Endothelial cell of umbilical vein (primary cell): Measurements from ENCODE around the gene CEP192. TPM values are rescaled to one million over a fixed set of nuclear protein-coding genes. Genes with fewer than 3 reads are reported as not detected.

Experiments
- BruUV-seq: library from RNA; stranded (reverse); fragments of 400-500 nt; replicated peaks from 2 replicates; lab custom pipeline; 2021; lab: Mats Ljungman, UMichigan
- CTCF ChIA-PET: fragments of 300-600, 350-600 bp; sonication (Branson Sonifier 250); formaldehyde crosslinking; loops from one replicate; lab custom pipeline; 2021; ENCODE audit warnings: antibody characterized with exemption, inconsistent platforms; lab: Charles Lee
- POLR2A ChIA-PET: fragments of 300-600, 350-600 bp; sonication (Branson Sonifier 250); formaldehyde crosslinking; loops from one replicate; lab custom pipeline; 2021; ENCODE audit warnings: antibody characterized with exemption, inconsistent platforms; lab: Charles Lee
- DNase-seq: peaks from one replicate; pipeline ENCODE4 v3.0.0-alpha.2; 2011; ENCODE audit warnings: low read depth, low spot score
- FAIRE-seq: peaks from 2 replicates; lab custom pipeline; 2011; peaks lifted over from hg19 to GRCh38; lab: Jason Lieb, UNC
- H2AFZ ChIP-seq: 2 replicates; pipeline ENCODE4 v1.6.0; 2012; ENCODE audit warnings: low read depth, low read length, control low read depth, inconsistent platforms
- H3K27ac ChIP-seq: 2 replicates; pipeline ENCODE4 v1.5.1; 2011; ENCODE audit warnings: low read depth, mild to moderate bottlenecking, control low read depth, low read length, moderate library complexity; ENCODE audit not compliant: insufficient read depth
- H3K27me3 ChIP-seq, 2 experiments: 2 replicates each; pipeline versions ENCODE4 v1.6.0 to v1.6.1; 2011; ENCODE audit warnings: low read length in 2 of 2, mixed read lengths in 1 of 2; ENCODE audit not compliant: control insufficient read depth in 2 of 2, insufficient read depth in 2 of 2
- H3K36me3 ChIP-seq, 2 experiments: 2 replicates in 1 of 2; 3 replicates in 1 of 2; pipeline ENCODE4 v1.5.1; 2011; ENCODE audit warnings: low read length in 2 of 2, mild to moderate bottlenecking in 1 of 2, moderate library complexity in 1 of 2; ENCODE audit not compliant: control insufficient read depth in 2 of 2, insufficient read depth in 2 of 2; ENCODE audit errors: extremely low read depth in 1 of 2
- H3K4me1 ChIP-seq: 3 replicates; pipeline ENCODE4 v1.5.1; 2011; ENCODE audit warnings: mild to moderate bottlenecking, low read length; ENCODE audit not compliant: control insufficient read depth, insufficient read depth; ENCODE audit errors: extremely low read depth
- H3K4me2 ChIP-seq: 2 replicates; pipeline ENCODE4 v1.6.1; 2011; ENCODE audit warnings: low read length, control low read depth, mixed read lengths; ENCODE audit not compliant: insufficient read depth
- H3K4me3 ChIP-seq, 3 experiments: fragments of 200-600 bp in 1 of 3; sonication (generic), shearing (Covaris generic) in 1 of 3; replicated peaks in 1 of 3; 2 replicates each; pipeline ENCODE4 v1.5.1; 2011 to 2016; ENCODE audit warnings: control low read depth in 3 of 3, low read length in 3 of 3, mild to moderate bottlenecking in 2 of 3, inconsistent platforms in 1 of 3, low read depth in 1 of 3, moderate library complexity in 1 of 3; ENCODE audit not compliant: insufficient read depth in 1 of 3
- H3K79me2 ChIP-seq: 2 replicates; pipeline ENCODE4 v1.6.0; 2012; ENCODE audit warnings: low read length, inconsistent platforms; ENCODE audit not compliant: control insufficient read depth, insufficient read depth
- H3K9ac ChIP-seq: replicated peaks from 2 replicates; pipeline ENCODE3; 2011; ENCODE audit warnings: low read length, control low read depth; ENCODE audit not compliant: insufficient read depth; ENCODE audit errors: extremely low read depth
- H3K9me1 ChIP-seq: replicated peaks from 3 replicates; pipeline ENCODE4 v1.6.0; 2011; ENCODE audit warnings: mild to moderate bottlenecking, low read length; ENCODE audit not compliant: control insufficient read depth, insufficient read depth; ENCODE audit errors: extremely low read depth
- H3K9me3 ChIP-seq: replicated peaks from 2 replicates; pipeline ENCODE4 v1.5.1; 2012; ENCODE audit warnings: low read length, inconsistent platforms; ENCODE audit not compliant: control insufficient read depth, insufficient read depth
- H4K20me1 ChIP-seq: replicated peaks from 2 replicates; pipeline ENCODE3; 2011; ENCODE audit warnings: mild to moderate bottlenecking, low read length; ENCODE audit not compliant: control insufficient read depth, insufficient read depth; ENCODE audit errors: extremely low read depth
- EZH2 ChIP-seq: IDR thresholded peaks from 2 replicates; pipeline ENCODE4 v1.6.1; 2012; ENCODE audit warnings: borderline replicate concordance, low read depth, mild to moderate bottlenecking, moderate library complexity, low read length, inconsistent platforms; ENCODE audit not compliant: severe bottlenecking
- GATA2 ChIP-seq: IDR thresholded peaks from 2 replicates; pipeline ENCODE4 v1.7.0; 2011; ENCODE audit warnings: low read depth, mild to moderate bottlenecking, moderate library complexity, mixed read lengths, low read length; ENCODE audit not compliant: insufficient read length, insufficient read depth
- POLR2AphosphoS5 ChIP-seq: IDR thresholded peaks from 2 replicates; pipeline ENCODE4 v1.6.1; 2012; ENCODE audit warnings: low read depth, mild to moderate bottlenecking, control low read depth, low read length, moderate library complexity; ENCODE audit not compliant: insufficient read depth
- dilution Hi-C: fragments of 300-500 bp; cut with MboI; formaldehyde crosslinking; loops from one replicate; pipeline ENCODE4 v1.15.0; 2019; ENCODE audit warnings: low sequenced_read_pairs; ENCODE audit not compliant: extremely low pct_ligation_motif_present
- intact Hi-C: fragments of 100-400 bp; cut with micrococcal nuclease; formaldehyde crosslinking; loops from one replicate; pipeline ENCODE4 v1.10.0; 2022
- polyA plus RNA-seq, 4 experiments: library from polyadenylated mRNA; depleted of rRNA in 3 of 4; stranded (reverse) in 3 of 4; unstranded in 1 of 4; fragments of >200 nt; gene quantifications; 2 replicates each; pipeline versions ENCODE4 v1.2.1 to v1.2.3, GENCODE V29; 2011 to 2012; ENCODE audit warnings: missing spikeins in 1 of 4
- total RNA-seq: library from RNA; stranded (reverse); gene quantifications from 2 replicates; pipeline ENCODE4 v1.2.3, GENCODE V29; 2021
- TF ChIP-seq, protein P1 (sequence below): IDR thresholded peaks from 2 replicates; pipeline ENCODE4 v1.6.1; 2011; ENCODE audit not compliant: insufficient read depth, insufficient read length
- TF ChIP-seq, protein P2 (sequence below), 2 donors: IDR thresholded peaks; 1 replicate in 1 of 2; 2 replicates in 1 of 2; pipeline ENCODE4 v1.5.1; 2011; ENCODE audit warnings: low read length in 2 of 2, mild to moderate bottlenecking in 2 of 2, moderate library complexity in 2 of 2, control low read depth in 1 of 2, inconsistent platforms in 1 of 2, low read depth in 1 of 2; ENCODE audit not compliant: insufficient read depth in 1 of 2; ENCODE audit errors: extremely low read depth in 1 of 2

CEP192 gene
- total and polyA plus RNA-seq, 2 donors (not counting 3 experiments of a cell fraction or from before 2014, with no cell fraction given) = 14.5 to 22.9 TPM

DNA sequence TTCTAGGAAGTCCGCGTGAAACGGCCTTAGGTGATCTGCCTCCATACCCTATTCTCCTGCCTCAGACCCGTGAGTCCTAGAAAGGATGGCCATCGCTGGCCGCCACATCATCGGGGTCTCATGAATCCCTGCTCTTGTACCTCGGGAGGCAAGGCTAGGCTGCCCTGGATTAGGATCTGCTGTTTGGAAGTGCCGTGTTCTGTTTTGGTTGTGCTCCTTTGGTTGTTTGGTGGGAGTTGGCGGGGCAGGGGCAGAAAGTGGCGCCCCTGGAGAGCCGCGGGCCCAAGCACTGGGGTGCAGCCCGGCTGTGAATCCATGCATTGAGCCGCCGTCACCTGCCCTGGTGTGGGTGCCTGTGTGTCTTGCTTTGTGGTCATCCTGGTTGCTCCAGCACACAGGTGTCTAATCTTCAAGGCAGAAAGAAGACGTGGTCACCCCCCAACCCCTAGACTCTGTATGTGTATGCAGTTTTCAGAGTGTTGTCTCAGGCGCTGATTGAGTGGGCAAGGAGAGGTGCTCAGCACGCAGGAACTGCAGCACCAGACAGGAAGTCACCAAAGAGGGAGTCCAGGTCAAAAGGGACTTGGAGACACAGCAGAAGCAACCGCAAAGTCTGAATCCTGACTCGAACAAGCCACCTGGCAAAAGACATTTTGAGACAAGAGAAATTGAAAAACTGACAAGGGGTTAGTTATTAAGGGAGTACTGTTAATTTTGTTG is 147.4 kb downstream of the CEP192 start:
- peaks cover 2% of the 10 kb centered on the region for H3K9me3 ChIP-seq
- H3K4me2 ChIP-seq = no peak overlapping the region
- H3K9ac ChIP-seq = no peak overlapping the region
- TF ChIP-seq, protein P1, sequence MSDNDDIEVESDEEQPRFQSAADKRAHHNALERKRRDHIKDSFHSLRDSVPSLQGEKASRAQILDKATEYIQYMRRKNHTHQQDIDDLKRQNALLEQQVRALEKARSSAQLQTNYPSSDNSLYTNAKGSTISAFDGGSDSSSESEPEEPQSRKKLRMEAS = no peak
- FAIRE-seq (no peak), DNase-seq (no peak)
- dilution Hi-C loops = no loop called here
- intact Hi-C loops = no loop called here
- POLR2A ChIA-PET = no interaction called here
- no peak overlapping the region for H3K27ac ChIP-seq
- no peak overlapping the region for H3K4me3 ChIP-seq
- CTCF ChIA-PET = interaction anchor here (1.4 kb wide), 1 partner anchor 21 kb away, joined by 11 read pairs; no protein-coding TSS in a partner anchor
- H2AFZ ChIP-seq = no peak overlapping the region
- no peaks in the 10 kb centered on the region for H3K36me3 ChIP-seq
- H3K27me3 ChIP-seq = peaks cover 8 to 25% of the 10 kb centered on the region in 2 experiments
- H3K79me2 ChIP-seq = no peaks in the 10 kb centered on the region
- H3K9me1 ChIP-seq = no peaks in the 10 kb centered on the region
- H4K20me1 ChIP-seq = no peaks in the 10 kb centered on the region
- peaks cover 12% of the 10 kb centered on the region for H3K4me1 ChIP-seq
- no TSS peak for BruUV-seq

DNA sequence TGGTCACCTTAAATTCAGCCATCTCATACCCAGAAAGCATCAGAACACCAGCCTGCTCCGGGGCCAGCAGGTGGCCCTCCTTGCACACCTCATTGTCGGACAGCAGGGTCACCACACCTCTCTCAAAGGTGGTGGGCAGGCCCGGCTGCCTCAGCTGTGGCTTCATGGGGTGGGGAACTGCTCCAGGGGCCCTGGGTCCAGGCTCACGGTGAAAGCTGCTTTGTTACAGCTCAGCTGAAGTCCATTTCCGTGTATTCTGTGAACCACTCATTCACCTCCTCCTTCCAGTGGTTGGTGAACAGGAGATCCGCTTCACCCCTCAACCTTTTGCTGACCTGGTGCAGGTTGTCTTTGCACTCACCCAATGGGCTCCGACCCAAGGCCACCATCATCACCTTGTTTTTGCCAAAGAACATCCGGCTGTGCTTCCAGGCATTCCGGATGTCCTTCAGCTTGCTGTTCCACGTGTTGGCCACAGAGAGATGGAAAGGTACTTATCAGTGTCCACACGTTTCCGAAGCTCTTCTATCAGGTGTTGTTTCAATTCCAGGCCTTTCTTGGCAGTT is 148.8 kb downstream of the CEP192 start:
- FAIRE-seq = no peak
- no peaks in the 10 kb centered on the region for H4K20me1 ChIP-seq
- no peak for DNase-seq
- ChIA-PET POLR2A (no interaction called here), CTCF (interaction anchor here (0.9 to 1.4 kb wide), 2 partner anchors 13 to 20 kb away, joined by 3 to 11 read pairs; no protein-coding TSS in a partner anchor)
- H2AFZ ChIP-seq = no peak overlapping the region
- BruUV-seq = no TSS peak
- H3K9me1 ChIP-seq = no peaks in the 10 kb centered on the region
- no peak overlapping the region for H3K4me3 ChIP-seq
- peaks cover 12% of the 10 kb centered on the region for H3K4me1 ChIP-seq
- H3K27ac ChIP-seq = no peak overlapping the region
- H3K9ac ChIP-seq = no peak overlapping the region
- H3K27me3 ChIP-seq = peaks cover 8 to 25% of the 10 kb centered on the region in 2 experiments
- no peaks in the 10 kb centered on the region for H3K79me2 ChIP-seq
- H3K9me3 ChIP-seq = peaks cover 3% of the 10 kb centered on the region
- no peak overlapping the region for H3K4me2 ChIP-seq
- no peaks in the 10 kb centered on the region for H3K36me3 ChIP-seq
- TF ChIP-seq EZH2 (no peak), POLR2AphosphoS5 (no peak), GATA2 (no peak)
- TF ChIP-seq, protein P2, sequence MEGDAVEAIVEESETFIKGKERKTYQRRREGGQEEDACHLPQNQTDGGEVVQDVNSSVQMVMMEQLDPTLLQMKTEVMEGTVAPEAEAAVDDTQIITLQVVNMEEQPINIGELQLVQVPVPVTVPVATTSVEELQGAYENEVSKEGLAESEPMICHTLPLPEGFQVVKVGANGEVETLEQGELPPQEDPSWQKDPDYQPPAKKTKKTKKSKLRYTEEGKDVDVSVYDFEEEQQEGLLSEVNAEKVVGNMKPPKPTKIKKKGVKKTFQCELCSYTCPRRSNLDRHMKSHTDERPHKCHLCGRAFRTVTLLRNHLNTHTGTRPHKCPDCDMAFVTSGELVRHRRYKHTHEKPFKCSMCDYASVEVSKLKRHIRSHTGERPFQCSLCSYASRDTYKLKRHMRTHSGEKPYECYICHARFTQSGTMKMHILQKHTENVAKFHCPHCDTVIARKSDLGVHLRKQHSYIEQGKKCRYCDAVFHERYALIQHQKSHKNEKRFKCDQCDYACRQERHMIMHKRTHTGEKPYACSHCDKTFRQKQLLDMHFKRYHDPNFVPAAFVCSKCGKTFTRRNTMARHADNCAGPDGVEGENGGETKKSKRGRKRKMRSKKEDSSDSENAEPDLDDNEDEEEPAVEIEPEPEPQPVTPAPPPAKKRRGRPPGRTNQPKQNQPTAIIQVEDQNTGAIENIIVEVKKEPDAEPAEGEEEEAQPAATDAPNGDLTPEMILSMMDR (IDR thresholded peaks at IDR 0.05; ENCODE audit: extremely low read depth in 1 of 2, insufficient read depth in 1 of 2, low read depth in 1 of 2, low read length in 2 of 2) = no peak
- intact Hi-C loops (no loop called here), dilution Hi-C loops (no loop called here)
